HG03103 (cell line): Measurements from ENCODE around the gene RHBDL3.

Experiments
- ATAC-seq: cut with Tn5 transposase; IDR thresholded peaks from one replicate; pipeline ENCODE4 v1.9.1; 2021; ENCODE audit warnings: low read depth; ENCODE audit not compliant: unreplicated experiment

RHBDL3 gene

DNA sequence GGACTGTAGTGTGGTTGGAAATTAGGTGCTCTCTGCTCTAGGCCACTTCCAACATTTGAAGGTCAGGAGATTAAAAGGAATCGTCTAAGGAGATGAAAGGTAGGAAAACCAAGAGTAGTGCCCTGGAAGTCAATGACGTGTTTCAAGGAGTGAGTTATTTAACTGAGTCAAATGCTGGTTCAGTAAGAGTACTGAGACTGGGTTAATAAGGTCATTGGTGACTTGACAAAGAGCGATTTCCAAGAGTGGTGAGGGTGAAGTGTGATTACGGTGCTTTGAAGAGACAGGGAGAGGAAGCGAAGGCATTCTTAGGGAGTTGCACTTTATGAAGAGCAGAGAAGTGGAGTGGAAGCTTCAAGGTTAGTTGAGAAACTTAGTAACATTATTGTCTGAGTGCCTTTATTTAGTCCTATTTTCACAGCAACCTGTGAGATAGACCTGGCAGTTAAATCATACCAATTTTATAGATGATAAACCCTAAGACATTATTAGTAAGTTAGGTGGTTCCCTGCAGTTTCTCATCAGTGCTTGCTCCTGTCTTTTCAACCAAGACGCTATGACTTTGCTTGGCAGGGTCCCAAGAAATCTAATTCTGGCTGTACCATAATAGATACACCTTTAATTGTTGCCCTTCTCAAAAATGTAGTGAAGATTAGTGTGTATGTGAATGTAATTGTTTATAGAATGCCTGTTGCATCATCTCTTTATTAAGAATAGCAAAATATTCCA is 90.2 kb downstream of the RHBDL3 start:
- ATAC-seq: no peak

DNA sequence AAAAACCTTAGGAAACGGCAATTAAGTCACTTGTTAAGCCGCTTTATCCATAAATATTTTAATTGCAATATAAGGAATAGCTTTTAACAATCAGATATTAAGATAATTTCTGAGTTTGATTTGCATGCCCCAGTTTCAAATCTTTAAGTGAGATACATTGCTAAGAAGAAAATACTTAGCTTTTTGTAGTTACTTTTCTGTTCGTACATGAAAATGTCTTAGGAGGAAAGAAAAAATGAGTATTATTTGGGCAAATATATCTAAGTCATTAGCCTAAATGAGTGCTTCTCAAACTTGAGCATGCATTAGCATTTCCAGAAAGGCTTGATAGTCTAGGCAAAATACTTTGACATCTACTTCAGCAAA is 90.7 kb downstream of the RHBDL3 start:
- ATAC-seq: no peak

DNA sequence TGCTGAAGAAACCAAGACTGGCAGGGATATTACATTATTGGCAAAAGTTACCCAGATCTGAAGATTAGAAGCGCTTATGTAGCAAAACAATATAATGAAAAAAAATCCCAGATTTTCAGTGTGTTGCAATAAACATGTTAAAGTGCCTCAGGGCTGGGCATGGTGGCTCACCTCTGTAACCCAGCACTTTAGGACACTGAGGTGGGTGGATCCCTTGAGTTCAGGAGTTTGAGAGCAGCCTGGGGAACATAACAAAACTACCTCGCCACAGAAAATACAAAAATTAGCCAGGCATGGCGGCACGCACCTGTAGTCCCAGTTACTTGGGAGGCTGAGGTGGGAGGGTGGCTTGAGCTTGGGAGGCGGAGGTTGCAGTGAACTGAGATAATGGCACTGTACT is 91.1 kb downstream of the RHBDL3 start:
- no peak for ATAC-seq

DNA sequence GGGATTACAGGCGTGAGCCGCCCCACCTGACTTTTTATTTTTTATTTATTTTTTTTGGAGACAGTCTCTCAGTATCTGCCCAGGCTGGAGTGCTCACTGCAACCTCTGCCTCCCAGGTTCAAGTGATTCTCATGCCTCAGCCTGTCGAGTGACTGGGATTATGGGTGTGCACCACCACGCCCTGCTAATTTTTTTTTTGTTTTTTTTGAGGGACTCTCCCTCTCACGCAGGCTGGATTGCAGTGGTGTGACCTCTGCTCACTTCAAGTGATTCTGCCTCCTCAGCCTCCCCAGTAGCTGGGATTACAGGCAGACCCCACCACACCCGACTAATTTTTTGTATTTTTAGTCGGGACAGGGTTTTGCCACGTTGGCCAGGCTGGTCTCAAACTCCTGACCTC is 92.0 kb downstream of the RHBDL3 start:
- no peak for ATAC-seq

- no peak for ATAC-seq
Observed at GRCh38 chr17:32361270-32361669, 95.6 kb downstream of the RHBDL3 start.

DNA sequence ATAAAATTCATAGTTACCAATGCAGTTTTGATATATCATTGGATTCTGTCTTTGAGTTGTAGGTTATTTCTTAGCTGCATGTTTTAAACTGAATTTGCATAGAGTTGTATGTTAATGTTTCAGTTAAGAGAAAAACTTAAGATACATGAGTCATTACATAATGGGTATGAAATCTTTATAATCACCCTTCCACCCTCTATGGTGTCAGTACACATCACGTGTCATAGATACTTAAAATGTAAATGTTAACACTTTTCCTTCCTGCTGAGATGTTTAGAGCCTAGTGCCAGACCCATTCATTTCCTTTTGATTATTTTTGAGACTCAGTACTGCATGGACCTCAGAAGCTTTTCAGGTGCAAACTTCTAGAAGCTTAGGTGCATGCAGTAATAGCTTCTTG is 104.8 kb downstream of the RHBDL3 start:
- no peak for ATAC-seq
